CD4-positive, alpha-beta T cell treated with Interleukin-21 for 1 hour (primary cell): ENCODE results near the gene GLOD5.

Experiments used
- DNase-seq: peaks from one replicate; pipeline ENCODE4 v3.0.0-alpha.2; 2020

Gene GLOD5

DNA sequence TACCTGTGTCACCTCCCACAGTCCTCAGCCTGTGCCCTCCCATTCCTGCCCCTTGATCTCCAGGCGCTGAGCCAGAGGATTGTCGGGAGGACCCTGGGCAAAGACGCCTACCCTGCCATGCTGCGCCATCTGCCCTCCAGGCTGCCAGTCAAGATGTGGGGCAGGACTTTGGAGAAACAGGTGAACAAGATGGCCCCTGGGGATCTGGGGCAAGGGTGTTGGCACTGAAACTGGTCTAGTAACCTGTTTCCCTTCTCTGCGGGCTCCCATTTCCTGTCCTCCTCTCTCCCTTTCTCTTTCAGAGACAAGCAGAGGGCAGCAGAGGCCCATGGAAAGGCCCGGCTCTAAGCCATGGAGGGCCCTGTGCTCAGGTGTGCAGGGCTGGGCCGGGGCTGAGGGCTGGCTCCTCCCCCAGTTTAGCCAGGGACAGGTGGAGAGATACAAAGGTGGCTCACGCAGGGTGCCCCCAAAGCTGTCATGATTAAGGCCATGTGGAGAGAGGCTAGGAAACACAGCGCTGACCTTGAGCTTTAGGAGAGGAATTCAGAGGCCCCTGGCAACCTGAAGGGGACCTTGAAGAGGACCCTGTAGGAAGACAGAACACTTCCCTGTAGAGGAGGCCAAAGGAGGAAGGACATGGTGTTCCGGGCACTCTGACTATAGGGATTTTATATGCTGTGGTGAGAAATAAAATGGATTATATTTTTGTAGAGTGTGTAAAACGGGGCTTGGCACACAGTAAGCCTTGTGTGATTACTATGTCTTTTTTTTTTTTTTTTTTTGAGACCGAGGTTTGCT lies at the start of gene GLOD5:
TSS of gene GLOD5 (plus strand) at position 74 of the 798 bp plus-strand sequence. CDS start at position 118, 44 bp downstream.
- no peak for DNase-seq

- no peak for DNase-seq
Measured at GRCh38 chrX:48711929-48712505, 49.5 kb upstream of the GLOD5 start.

- peak; percentile 46 for DNase-seq
Measured at GRCh38 chrX:48713847-48714246, 47.7 kb upstream of the GLOD5 start.

DNA sequence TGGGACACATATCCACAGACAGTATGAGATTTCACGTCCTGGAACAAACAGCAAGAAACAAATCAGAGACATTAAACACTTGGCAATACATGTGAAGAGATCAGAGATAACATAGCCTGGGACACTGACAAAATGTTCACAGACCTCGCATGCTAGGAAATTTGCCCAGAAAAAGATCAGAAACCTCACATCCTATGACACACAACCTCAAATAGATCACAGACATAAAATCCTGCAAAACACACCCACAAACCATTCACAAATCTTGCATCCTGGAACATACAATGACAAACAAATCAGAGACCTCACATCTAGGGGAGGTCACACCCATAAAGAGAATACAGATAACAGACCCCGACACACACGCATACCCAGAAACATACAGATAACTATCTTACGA lies 47.0 kb upstream of the GLOD5 start:
- DNase-seq: peak; percentile 49

DNA sequence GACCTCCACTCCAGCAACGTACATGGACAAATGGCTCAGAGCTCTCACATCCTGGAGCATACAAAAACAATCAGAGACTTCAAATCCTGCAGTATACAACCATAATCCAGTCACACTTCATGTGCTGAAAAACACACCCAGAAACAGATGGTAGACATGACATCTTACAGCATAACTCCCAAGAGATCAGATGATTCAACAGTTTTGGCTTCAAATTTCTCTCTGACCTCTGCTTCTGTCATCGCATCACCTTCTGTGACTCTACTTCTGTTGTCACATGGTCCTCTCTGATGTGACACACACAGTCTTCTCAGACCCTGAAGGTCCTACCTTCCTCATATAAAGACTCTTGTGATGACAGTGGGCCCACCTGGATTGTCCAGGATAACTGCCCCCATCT lies 46.5 kb upstream of the GLOD5 start:
- no peak for DNase-seq

GRCh38 chrX:48715876-48716502 lies 45.6 kb upstream of the GLOD5 start:
- DNase-seq: peak; percentile 34

DNA sequence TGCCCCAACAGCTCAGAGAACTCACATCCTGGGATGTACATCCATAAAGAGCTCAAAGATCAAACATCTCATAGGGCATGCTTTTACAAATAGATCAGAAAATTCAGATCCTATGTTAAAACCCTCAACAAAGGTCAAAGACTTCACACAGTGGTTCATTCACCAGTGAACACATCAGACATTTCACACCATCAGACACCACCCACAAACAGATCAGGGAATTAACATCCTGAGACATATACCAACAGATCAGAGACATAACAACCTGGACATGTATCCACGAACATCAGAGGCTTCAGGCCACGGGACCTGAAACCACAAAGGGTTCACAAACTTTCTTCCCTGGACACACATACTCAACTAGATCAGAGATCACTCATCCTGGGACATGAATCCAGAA lies 41.6 kb upstream of the GLOD5 start:
- DNase-seq: peak; percentile 22

DNA sequence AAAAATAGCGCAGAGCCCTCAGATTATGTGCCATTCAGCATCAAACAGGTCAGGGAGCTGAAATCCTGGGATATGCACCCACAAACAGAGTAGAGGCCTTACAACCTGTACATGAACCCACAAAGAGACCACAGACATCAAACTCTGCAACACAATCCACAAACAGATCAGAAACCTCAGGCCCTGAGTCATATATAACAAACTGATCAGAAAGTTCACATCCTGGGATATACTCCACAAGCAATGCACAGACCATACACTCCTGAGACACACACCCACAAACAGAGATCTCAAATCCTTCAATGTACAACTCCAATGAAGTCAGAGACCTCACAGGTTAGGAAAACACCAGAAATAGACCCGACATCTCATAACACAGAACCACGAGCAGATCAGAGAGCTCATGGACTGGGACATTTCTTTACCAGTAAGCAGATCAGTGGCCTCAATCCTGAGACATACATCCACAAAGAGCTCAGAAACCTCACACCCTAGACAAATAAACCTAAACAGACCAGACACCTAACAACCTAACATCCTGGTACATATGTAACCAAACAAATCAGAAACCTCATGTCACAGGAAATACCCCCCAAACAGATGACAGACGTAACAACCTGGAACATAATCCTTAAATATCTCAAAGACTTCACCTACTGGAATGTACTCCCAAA lies 40.8 kb upstream of the GLOD5 start:
- peak; percentile 46 for DNase-seq

DNA sequence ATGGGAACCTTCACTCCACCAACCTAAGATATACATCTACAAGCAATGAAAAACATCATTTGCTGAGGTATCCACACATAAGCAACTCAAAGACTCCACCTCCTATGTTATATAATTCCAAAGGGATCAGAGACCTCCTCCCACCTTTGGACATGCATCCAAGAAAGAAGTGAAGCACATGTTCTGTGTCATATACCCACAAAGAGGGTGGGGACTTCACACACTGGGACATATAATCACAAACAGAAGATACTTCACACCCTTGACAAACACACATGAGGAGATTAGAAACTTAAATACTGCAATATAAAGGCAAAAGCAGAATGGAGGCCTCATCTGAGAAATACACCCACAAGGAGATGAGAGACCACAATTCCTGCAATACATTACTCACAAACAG lies 39.6 kb upstream of the GLOD5 start:
- no peak for DNase-seq

DNA sequence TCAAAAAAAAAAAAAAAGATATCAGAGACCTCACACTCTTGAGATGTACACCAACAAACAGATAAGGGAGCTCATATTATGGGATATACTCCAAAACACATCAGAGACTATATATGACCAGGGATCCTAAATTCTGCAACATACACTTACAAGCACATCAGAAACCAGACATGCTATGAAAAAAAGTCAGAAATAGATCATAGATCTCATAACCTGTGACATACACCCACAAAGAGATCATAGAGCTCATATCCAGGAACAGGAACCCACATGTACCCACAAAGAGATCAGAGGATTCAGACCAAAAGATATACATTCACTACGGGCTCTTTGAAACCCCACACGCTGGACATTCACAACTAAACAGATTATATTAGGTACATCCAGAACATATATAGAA lies 35.0 kb upstream of the GLOD5 start:
- no peak for DNase-seq

DNA sequence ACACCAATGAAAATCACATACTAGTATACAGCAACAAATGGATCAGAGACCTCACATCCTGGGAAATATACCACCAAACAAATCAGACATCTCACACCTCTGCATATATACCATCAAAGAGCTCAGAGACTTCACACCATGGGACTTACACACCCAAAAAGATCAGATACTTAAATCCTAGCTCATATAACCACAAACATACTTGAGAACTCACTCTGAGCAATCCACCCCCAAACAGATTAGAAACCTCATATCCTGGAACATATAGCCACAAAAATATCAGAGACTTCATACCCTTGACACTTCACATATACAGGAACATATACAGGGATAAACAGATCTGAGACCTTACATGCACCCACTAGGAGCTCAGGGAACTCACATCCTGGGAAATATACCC lies 32.9 kb upstream of the GLOD5 start:
- no peak for DNase-seq

- DNase-seq: no peak
Measured at GRCh38 chrX:48736303-48736702, 25.2 kb upstream of the GLOD5 start.

GRCh38 chrX:48736878-48737212 lies 24.7 kb upstream of the GLOD5 start:
- DNase-seq: no peak

- DNase-seq: peak; percentile 95
Measured at GRCh38 chrX:48737213-48737938, 24.2 kb upstream of the GLOD5 start.

DNA sequence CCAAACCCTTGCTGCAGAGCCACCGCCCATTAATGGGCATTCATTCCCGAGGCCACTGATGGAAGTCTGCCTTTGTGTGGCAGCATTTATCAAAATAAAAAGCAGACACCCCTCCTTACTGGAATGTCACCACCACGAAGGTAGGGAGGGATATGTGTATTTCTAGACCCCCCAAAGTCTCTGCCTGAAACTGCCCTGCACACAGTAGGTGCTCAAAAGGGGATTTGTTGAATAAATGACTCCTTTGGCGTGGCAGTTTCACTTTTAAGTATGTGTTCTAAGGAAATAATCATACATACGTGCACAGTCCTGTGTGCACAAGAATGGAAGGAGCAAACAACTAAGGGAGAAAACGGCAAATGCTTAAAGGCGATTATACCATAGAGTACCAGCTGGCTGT lies 23.6 kb upstream of the GLOD5 start:
- DNase-seq: no peak

GRCh38 chrX:48741834-48742233 lies 19.7 kb upstream of the GLOD5 start:
- no peak for DNase-seq

DNA sequence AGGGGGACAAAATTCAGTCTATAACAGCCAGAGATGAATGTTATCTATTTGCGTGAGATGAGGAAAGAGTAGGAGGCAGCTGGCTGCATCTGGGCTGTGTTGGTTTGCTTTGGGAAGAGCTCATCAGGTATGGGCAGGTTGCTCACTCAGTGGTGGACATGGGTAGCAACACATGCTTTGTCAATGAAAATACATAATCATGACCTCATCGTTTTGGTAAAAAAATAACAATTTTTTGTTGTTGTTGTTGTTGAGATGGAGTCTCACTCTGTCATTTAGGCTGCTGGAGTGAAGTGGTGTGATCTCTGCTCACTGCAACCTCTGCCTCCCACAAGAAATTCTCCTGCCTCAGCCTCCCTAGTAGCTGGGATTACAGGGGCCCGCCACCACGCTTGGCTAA lies 16.3 kb upstream of the GLOD5 start:
- no peak for DNase-seq

DNA sequence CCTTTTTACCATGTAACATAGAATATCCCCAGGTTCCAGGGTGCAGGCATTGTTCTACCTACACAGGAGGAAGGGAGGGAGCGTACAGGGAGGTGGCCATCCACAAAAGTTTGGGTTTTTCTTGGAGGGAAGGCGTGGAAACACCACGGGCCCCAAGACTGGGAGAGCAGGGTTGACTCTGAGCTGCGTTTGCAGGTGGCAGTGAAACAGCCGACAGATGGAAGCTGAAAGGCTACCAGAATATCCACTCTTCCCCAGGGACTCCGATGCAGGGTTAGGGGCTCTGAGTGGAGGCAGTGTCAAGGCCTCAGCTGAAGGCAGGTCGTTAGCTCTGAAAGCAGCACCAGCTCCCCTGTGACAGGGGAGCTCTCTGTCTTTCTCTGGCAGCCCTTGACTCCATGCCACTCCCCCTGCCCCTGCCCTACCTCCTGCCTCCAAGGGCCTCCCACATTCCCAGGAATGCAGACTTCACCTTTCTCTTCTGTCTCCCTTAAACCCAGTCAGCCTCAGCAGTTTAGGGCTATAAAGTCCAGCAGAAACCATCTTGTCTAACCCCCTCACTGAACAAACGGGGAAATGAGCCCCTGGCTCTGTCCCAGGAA lies 14.0 kb upstream of the GLOD5 start:
- no peak for DNase-seq

GRCh38 chrX:48749182-48749581 lies 12.4 kb upstream of the GLOD5 start:
- no peak for DNase-seq

DNA sequence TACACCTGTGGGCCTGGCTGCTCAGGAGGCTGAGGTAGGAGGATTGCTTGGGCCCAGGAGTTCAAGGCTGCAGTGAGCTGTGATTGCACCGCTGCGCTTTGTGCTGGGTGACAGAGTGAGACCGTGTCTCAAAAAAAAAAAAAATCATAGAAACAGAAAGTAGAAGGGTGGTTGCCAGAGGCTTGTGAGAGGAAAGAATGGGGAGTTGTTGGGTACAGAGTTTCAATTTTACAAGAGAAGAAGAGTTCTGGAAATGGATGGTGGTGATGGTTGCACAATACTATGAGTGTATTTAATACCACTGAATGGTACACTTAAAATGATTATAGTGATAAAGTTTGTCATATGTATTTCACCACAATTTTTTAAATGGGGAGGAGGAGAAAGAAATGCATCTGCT lies 10.2 kb upstream of the GLOD5 start:
- DNase-seq: no peak

GRCh38 chrX:48752498-48752897 lies 9.0 kb upstream of the GLOD5 start:
- DNase-seq: no peak

DNA sequence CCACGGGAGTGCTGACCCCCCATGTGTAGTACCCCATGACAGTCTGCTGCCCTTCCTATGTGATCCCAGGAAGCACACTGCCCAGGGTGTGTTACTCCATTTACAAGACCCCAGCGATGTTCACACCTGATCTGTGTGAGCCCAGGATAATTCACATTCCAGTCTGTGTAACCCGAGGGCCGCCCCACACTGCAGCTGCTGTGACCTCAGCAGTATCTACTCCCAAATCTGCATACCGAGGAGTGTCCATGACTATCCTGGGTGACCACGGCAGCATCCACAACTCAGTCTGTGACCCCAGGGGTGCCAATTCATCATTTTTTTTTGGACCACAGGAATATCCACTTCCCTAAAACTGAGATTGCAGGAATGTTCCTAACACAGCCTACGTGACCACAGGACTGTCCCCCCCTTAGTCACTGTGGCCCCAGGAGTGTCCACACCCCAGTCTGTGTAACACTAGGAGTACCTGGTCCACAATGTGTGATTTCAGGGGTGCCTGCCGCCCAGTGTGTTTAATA lies 7.8 kb upstream of the GLOD5 start:
- DNase-seq: no peak

DNA sequence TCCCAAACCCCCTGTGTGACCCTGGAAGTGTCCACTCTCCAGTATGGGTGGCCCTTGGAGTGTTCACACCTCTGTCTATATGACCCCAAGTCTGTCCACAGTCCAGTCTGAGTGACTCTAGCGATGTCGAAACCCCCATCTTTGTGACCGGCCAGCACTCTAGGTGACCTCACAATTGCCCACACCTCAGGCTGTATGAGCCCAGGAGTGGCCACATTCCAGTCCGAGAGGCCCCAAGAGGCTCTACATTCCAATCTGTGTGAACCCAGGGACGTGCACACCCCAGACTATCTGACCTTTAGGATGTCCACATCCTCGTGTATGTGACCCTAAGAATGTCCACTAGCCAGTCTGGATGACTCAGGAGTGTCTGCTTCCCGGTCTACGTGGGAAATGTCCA lies 7.3 kb upstream of the GLOD5 start:
- DNase-seq: no peak
